Fibroblast of mammary gland (primary cell): ENCODE measurements around the gene ADK.

Experiments
- DNase-seq: peaks from one replicate; pipeline ENCODE4 v3.0.0-alpha.2; 2010; ENCODE audit warnings: low read depth
- H3K4me3 ChIP-seq: 2 replicates; pipeline ENCODE4 v1.5.1; 2011; ENCODE audit warnings: low read depth, mild to moderate bottlenecking, low read length, moderate library complexity; ENCODE audit not compliant: control insufficient read depth
- CTCF ChIP-seq: conservative IDR thresholded peaks from 2 replicates; pipeline ENCODE4 v1.5.1; 2011; ENCODE audit warnings: low read depth, low read length, inconsistent platforms; ENCODE audit not compliant: control insufficient read depth, insufficient read depth

The ADK gene

GRCh38 chr10:74394416-74394969 lies 243.5 kb downstream of the ADK start:
- TF ChIP-seq CTCF: no peak
- DNase-seq: no peak
- H3K4me3 ChIP-seq: no peak overlapping the region

GRCh38 chr10:74400186-74400585 lies 249.2 kb downstream of the ADK start:
- H3K4me3 ChIP-seq: no peak overlapping the region
- DNase-seq: no peak
- TF ChIP-seq CTCF: no peak

- no peak for DNase-seq
- TF ChIP-seq CTCF: no peak
- H3K4me3 ChIP-seq: no peak overlapping the region
Observed at GRCh38 chr10:74406006-74406405, 255.0 kb downstream of the ADK start.

GRCh38 chr10:74415146-74415839 lies 264.3 kb downstream of the ADK start:
- H3K4me3 ChIP-seq: no peak overlapping the region
- no peak for TF ChIP-seq CTCF
- DNase-seq: no peak

GRCh38 chr10:74417397-74417796 lies 266.4 kb downstream of the ADK start:
- no peak overlapping the region for H3K4me3 ChIP-seq
- no peak for DNase-seq
- TF ChIP-seq CTCF: no peak

- H3K4me3 ChIP-seq: no peak overlapping the region
- DNase-seq: no peak
- no peak for TF ChIP-seq CTCF
Observed at GRCh38 chr10:74418285-74418872, 267.4 kb downstream of the ADK start.
